GM20431 (cell line): Measurements from ENCODE around the gene CHID1.

Source experiments
- in situ Hi-C: fragments of 300-500 bp; cut with MseI, MboI; formaldehyde crosslinking; loops from one replicate; pipeline ENCODE4 v1.15.0; 2020; ENCODE audit warnings: low sequenced_read_pairs; ENCODE audit not compliant: unreplicated experiment

Gene CHID1

GRCh38 chr11:889687-890475 lies 20.7 kb downstream of the CHID1 start:
- in situ Hi-C loops: no loop called here

GRCh38 chr11:889257-889656 lies 21.4 kb downstream of the CHID1 start:
- in situ Hi-C loops: no loop called here

- in situ Hi-C loops: no loop called here
Measured at GRCh38 chr11:888310-889212, 22.0 kb downstream of the CHID1 start.

GRCh38 chr11:887589-887988 lies 23.0 kb downstream of the CHID1 start:
- in situ Hi-C loops: no loop called here

- in situ Hi-C loops: no loop called here
Measured at GRCh38 chr11:886568-886967, 24.0 kb downstream of the CHID1 start.

GRCh38 chr11:884578-885070 lies 26.0 kb downstream of the CHID1 start:
- in situ Hi-C loops: no loop called here

- in situ Hi-C loops: no loop called here
Measured at GRCh38 chr11:883527-883926, 27.1 kb downstream of the CHID1 start.

GRCh38 chr11:882596-882995 lies 28.0 kb downstream of the CHID1 start:
- in situ Hi-C loops: no loop called here

GRCh38 chr11:880447-880846 lies 30.2 kb downstream of the CHID1 start:
- in situ Hi-C loops: no loop called here

GRCh38 chr11:877565-877964 lies 33.0 kb downstream of the CHID1 start:
- in situ Hi-C loops: no loop called here

- in situ Hi-C loops: no loop called here
Measured at GRCh38 chr11:876545-876944, 34.1 kb downstream of the CHID1 start.

GRCh38 chr11:875769-876301 lies 34.8 kb downstream of the CHID1 start:
- in situ Hi-C loops: no loop called here

- in situ Hi-C loops: no loop called here
Measured at GRCh38 chr11:875203-875602, 35.4 kb downstream of the CHID1 start.

GRCh38 chr11:873706-874105 lies 36.9 kb downstream of the CHID1 start:
- in situ Hi-C loops: no loop called here

- in situ Hi-C loops: no loop called here
Measured at GRCh38 chr11:872799-873198, 37.8 kb downstream of the CHID1 start.

- in situ Hi-C loops: no loop called here
Measured at GRCh38 chr11:871472-871871, 39.1 kb downstream of the CHID1 start.

- in situ Hi-C loops: no loop called here
Measured at GRCh38 chr11:870418-870817, 40.2 kb downstream of the CHID1 start.

GRCh38 chr11:870127-870413 lies 40.5 kb downstream of the CHID1 start:
- in situ Hi-C loops: no loop called here

GRCh38 chr11:869399-870126 lies 41.0 kb downstream of the CHID1 start:
- in situ Hi-C loops: no loop called here

- in situ Hi-C loops: no loop called here
Measured at GRCh38 chr11:868802-869201, 41.8 kb downstream of the CHID1 start.
